LNCaP clone FGC (cell line): ENCODE results near the gene GRK4.
"Not testable (repeated sequence)": the region's sequence is repeated elsewhere in the genome, so short reads cannot be mapped to it uniquely, and the experiment has no call there.

Experiments used
- DNase-seq: peaks from one replicate; pipeline ENCODE4 v3.0.0-alpha.2; 2011; ENCODE audit warnings: low read depth
- H3K4me3 ChIP-seq: 2 replicates; pipeline ENCODE4 v1.5.1; 2011; ENCODE audit warnings: mild to moderate bottlenecking, low read depth, low read length, control low read depth
- CTCF ChIP-seq: IDR thresholded peaks from 2 replicates; pipeline ENCODE4 v1.5.1; 2012; ENCODE audit warnings: mild to moderate bottlenecking; ENCODE audit not compliant: control insufficient read depth, insufficient read depth; ENCODE audit errors: extremely low read depth

The GRK4 gene

GRCh38 chr4:3046623-3047022 lies 83.3 kb downstream of the GRK4 start:
- no peak for TF ChIP-seq CTCF
- no peak for DNase-seq
- no peak overlapping the region for H3K4me3 ChIP-seq

GRCh38 chr4:3047464-3048286 lies 84.3 kb downstream of the GRK4 start:
- peak overlapping the region; percentile 42 for H3K4me3 ChIP-seq
- peak; percentile 82 for TF ChIP-seq CTCF
- no peak for DNase-seq

- H3K4me3 ChIP-seq, DNase-seq: not testable (repeated sequence)
Observed at GRCh38 chr4:3051141-3051897, 87.9 kb downstream of the GRK4 start.

- no peak for TF ChIP-seq CTCF
- no peak overlapping the region for H3K4me3 ChIP-seq
- no peak for DNase-seq
Observed at GRCh38 chr4:3054169-3054759, 90.9 kb downstream of the GRK4 start.

GRCh38 chr4:3059943-3060342 lies 96.6 kb downstream of the GRK4 start:
- DNase-seq = no peak
- TF ChIP-seq CTCF = no peak
- no peak overlapping the region for H3K4me3 ChIP-seq

GRCh38 chr4:3060946-3061345 lies 97.6 kb downstream of the GRK4 start:
- no peak for DNase-seq
- H3K4me3 ChIP-seq = no peak overlapping the region
- TF ChIP-seq CTCF = no peak

GRCh38 chr4:3062471-3062870 lies 99.1 kb downstream of the GRK4 start:
- DNase-seq = no peak
- TF ChIP-seq CTCF = no peak

More at GRCh38 chr4:3062471-3062870, 99.1 kb downstream of the GRK4 start:
- no peak overlapping the region for H3K4me3 ChIP-seq
